Measurements from ENCODE around the gene CTNNA3. TPM values are rescaled to one million over a fixed set of nuclear protein-coding genes. Genes with fewer than 3 reads are reported as not detected.

Gene CTNNA3
- total and polyA plus RNA-seq, 10 donors, result 0.03 to 2.4 (median 0.76) TPM; not detected in 1

- Histone ChIP-seq H3K27me3 (replicated peaks in 1 of 7) (no peaks in the 10 kb centered on the region), H3K4me1 (no peaks in the 10 kb centered on the region), H3K36me3 (no peaks in the 10 kb centered on the region), H3K9me3 (no peaks in the 10 kb centered on the region), H3K4me3 (no peak overlapping the region), H3K27ac (no peak overlapping the region)
- DNase-seq, result no peak
- intact Hi-C loops (cut with DNase I; ENCODE audit: low total_unique reads), result no loop called here
- TF ChIP-seq POLR2A (IDR thresholded peaks at IDR 0.05), result no peak
- no peak for TF ChIP-seq POLR2AphosphoS5 (IDR thresholded peaks at IDR 0.05)
- no peak for TF ChIP-seq CTCF (IDR thresholded peaks at IDR 0.05 in 8 of 11, conservative IDR thresholded peaks at IDR 0.05 in 3 of 11)
- WGBS, 5 donors, result 38 to 73% (median 51%) methylated on average over 1 of the region's 1 CpG
Observed at GRCh38 chr10:66714741-66715140, 981.3 kb downstream of the CTNNA3 start.

- no peak overlapping the region for H3K27ac ChIP-seq
- no peaks in the 10 kb centered on the region for H3K4me1 ChIP-seq
- DNase-seq, result no peak
- TF ChIP-seq CTCF (IDR thresholded peaks at IDR 0.05 in 8 of 11, conservative IDR thresholded peaks at IDR 0.05 in 3 of 11) (no peak), POLR2A (IDR thresholded peaks at IDR 0.05) (no peak)
- WGBS, 5 donors, result 78 to 91% (median 79%) methylated on average over 1 of the region's 1 CpG
- H3K36me3 ChIP-seq, result no peaks in the 10 kb centered on the region
- H3K9me3 ChIP-seq, result no peaks in the 10 kb centered on the region
- no peaks in the 10 kb centered on the region for H3K27me3 ChIP-seq (replicated peaks in 1 of 7)
- intact Hi-C loops (cut with DNase I; ENCODE audit: low total_unique reads), result no loop called here
- H3K4me3 ChIP-seq, result no peak overlapping the region
Observed at GRCh38 chr10:66713387-66713786, 982.6 kb downstream of the CTNNA3 start.

GRCh38 chr10:66698069-66698468 is 997.9 kb downstream of the CTNNA3 start:
- no peaks in the 10 kb centered on the region for H3K36me3 ChIP-seq
- H3K4me1 ChIP-seq, result no peaks in the 10 kb centered on the region
- no peak for DNase-seq
- H3K4me3 ChIP-seq, result no peak overlapping the region
- no peak for TF ChIP-seq POLR2AphosphoS5 (IDR thresholded peaks at IDR 0.05)
- no peak for TF ChIP-seq CTCF (IDR thresholded peaks at IDR 0.05 in 8 of 11, conservative IDR thresholded peaks at IDR 0.05 in 3 of 11)
- no peak for TF ChIP-seq POLR2A (IDR thresholded peaks at IDR 0.05)
- H3K27me3 ChIP-seq (replicated peaks in 1 of 7), result no peaks in the 10 kb centered on the region
- WGBS, 5 donors, result 92 to 97% (median 94%) methylated on average over 1 of the region's 1 CpG
- H3K9me3 ChIP-seq, result peaks cover 0 to 4% (median 0%) of the 10 kb centered on the region in 8 donors
- intact Hi-C loops (cut with DNase I; ENCODE audit: low total_unique reads), result no loop called here
- no peak overlapping the region for H3K27ac ChIP-seq

- intact Hi-C loops (cut with DNase I; ENCODE audit: low total_unique reads), result no loop called here
- H3K36me3 ChIP-seq, result no peaks in the 10 kb centered on the region
- 42 to 72% (median 70%) methylated on average over 1 of the region's 1 CpG for WGBS, 5 donors
- DNase-seq, result no peak
- peaks cover 0 to 9% (median 0%) of the 10 kb centered on the region in 8 donors for H3K9me3 ChIP-seq
- H3K27me3 ChIP-seq (replicated peaks in 1 of 7), result no peaks in the 10 kb centered on the region
- H3K4me1 ChIP-seq, result no peaks in the 10 kb centered on the region
- no peak overlapping the region for H3K27ac ChIP-seq
- TF ChIP-seq POLR2A (IDR thresholded peaks at IDR 0.05) (no peak), POLR2AphosphoS5 (IDR thresholded peaks at IDR 0.05) (no peak), CTCF (IDR thresholded peaks at IDR 0.05 in 8 of 11, conservative IDR thresholded peaks at IDR 0.05 in 3 of 11) (no peak)
- H3K4me3 ChIP-seq, result no peak overlapping the region
Observed at GRCh38 chr10:66695046-66695445, 1000.9 kb downstream of the CTNNA3 start.

All from spleen (tissue), 11 donors.